ENCODE measurements around the gene BBS9. TPM values are rescaled to one million over a fixed set of nuclear protein-coding genes. Genes with fewer than 3 reads are reported as not detected.

BBS9 gene
- total and polyA plus RNA-seq, 2 donors (not counting 3 experiments of a cell fraction or from before 2014, with no cell fraction given), result 5.7 to 17.4 TPM

DNA sequence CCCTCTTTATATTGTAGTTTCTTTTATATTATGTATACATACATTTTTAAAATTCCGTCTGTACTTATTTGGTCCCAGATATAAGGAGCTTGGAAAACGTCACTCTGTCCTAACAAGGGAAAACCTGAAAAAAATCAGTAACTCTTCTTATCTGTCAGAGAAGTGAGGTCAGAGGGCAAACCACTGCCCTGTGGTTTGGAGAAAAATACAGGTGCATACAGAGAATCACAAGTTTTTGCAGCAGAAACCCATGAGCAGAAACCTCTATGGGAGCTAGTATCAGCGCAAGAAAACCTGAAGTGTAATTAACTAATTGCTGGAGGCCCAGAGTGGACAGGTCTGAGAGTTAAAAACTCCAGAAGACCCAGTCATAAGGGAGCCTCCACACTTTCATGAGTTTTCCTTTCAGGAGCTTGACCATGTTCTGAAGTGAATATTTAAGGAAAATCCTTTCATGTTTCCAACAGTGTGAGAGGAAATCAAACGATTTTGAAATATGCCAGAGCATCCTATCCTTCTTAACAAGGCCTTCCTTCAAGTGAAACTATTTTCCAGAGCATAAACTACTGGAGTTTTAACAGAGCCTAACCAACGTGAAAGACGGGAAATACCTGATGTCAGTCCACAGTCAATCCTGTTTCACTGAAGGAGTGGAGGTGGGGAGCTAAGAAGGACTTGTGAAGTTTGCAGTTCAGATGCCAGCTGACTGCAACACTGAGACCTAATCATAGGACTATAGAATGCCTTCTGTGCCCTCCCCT lies 485.2 kb downstream of the BBS9 start:
- intact Hi-C loops (cut with micrococcal nuclease), result no loop called here
- no peaks in the 10 kb centered on the region for H4K20me1 ChIP-seq (replicated peaks; ENCODE audit: control insufficient read depth, extremely low read depth, insufficient read depth, low read length)
- H2AFZ ChIP-seq (ENCODE audit: low read depth, low read length), result no peak overlapping the region
- CTCF ChIA-PET, result interaction anchor here (0.9 kb wide), 1 partner anchor 55 kb away, joined by 3 read pairs; no protein-coding TSS in a partner anchor
- DNase-seq (ENCODE audit: low read depth, low spot score), result no peak
- no peaks in the 10 kb centered on the region for H3K9me1 ChIP-seq (replicated peaks; ENCODE audit: control insufficient read depth, extremely low read depth, insufficient read depth, low read length)
- H3K9me3 ChIP-seq (replicated peaks; ENCODE audit: control insufficient read depth, insufficient read depth, low read length), result no peaks in the 10 kb centered on the region
- H3K27ac ChIP-seq (ENCODE audit: insufficient read depth, low read depth, low read length), result no peak overlapping the region
- H3K4me2 ChIP-seq (ENCODE audit: insufficient read depth, low read length), result no peak overlapping the region
- no peak overlapping the region for H3K4me3 ChIP-seq (replicated peaks in 1 of 3; ENCODE audit: insufficient read depth in 1 of 3, low read depth in 1 of 3, low read length in 3 of 3)
- H3K9ac ChIP-seq (replicated peaks; ENCODE audit: extremely low read depth, insufficient read depth, low read length), result no peak overlapping the region
- dilution Hi-C loops (cut with MboI; ENCODE audit: extremely low pct_ligation_motif_present, low sequenced_read_pairs), result no loop called here
- TF ChIP-seq, protein P1, sequence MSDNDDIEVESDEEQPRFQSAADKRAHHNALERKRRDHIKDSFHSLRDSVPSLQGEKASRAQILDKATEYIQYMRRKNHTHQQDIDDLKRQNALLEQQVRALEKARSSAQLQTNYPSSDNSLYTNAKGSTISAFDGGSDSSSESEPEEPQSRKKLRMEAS (IDR thresholded peaks at IDR 0.05; ENCODE audit: insufficient read depth, insufficient read length), result no peak
- TF ChIP-seq MYC (IDR thresholded peaks at IDR 0.05; ENCODE audit: low read depth, low read length) (no peak), POLR2A (IDR thresholded peaks at IDR 0.05; ENCODE audit: low read depth, low read length) (no peak), POLR2AphosphoS5 (IDR thresholded peaks at IDR 0.05; ENCODE audit: insufficient read depth, low read depth, low read length) (no peak), EZH2 (IDR thresholded peaks at IDR 0.05; ENCODE audit: borderline replicate concordance, low read depth, low read length, severe bottlenecking) (no peak), FOS (IDR thresholded peaks at IDR 0.05; ENCODE audit: borderline replicate concordance, insufficient read depth, low read length) (no peak), GATA2 (IDR thresholded peaks at IDR 0.05; ENCODE audit: insufficient read depth, insufficient read length, low read depth, low read length) (no peak), JUN (IDR thresholded peaks at IDR 0.05; ENCODE audit: borderline replicate concordance, insufficient read depth, insufficient read length, low read depth) (no peak)
- TF ChIP-seq, protein P2, sequence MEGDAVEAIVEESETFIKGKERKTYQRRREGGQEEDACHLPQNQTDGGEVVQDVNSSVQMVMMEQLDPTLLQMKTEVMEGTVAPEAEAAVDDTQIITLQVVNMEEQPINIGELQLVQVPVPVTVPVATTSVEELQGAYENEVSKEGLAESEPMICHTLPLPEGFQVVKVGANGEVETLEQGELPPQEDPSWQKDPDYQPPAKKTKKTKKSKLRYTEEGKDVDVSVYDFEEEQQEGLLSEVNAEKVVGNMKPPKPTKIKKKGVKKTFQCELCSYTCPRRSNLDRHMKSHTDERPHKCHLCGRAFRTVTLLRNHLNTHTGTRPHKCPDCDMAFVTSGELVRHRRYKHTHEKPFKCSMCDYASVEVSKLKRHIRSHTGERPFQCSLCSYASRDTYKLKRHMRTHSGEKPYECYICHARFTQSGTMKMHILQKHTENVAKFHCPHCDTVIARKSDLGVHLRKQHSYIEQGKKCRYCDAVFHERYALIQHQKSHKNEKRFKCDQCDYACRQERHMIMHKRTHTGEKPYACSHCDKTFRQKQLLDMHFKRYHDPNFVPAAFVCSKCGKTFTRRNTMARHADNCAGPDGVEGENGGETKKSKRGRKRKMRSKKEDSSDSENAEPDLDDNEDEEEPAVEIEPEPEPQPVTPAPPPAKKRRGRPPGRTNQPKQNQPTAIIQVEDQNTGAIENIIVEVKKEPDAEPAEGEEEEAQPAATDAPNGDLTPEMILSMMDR (IDR thresholded peaks at IDR 0.05; ENCODE audit: extremely low read depth in 1 of 2, insufficient read depth in 1 of 2, low read depth in 1 of 2, low read length in 2 of 2), result no peak
- no peaks in the 10 kb centered on the region for H3K4me1 ChIP-seq (ENCODE audit: control insufficient read depth, extremely low read depth, insufficient read depth, low read length)
- no peaks in the 10 kb centered on the region for H3K27me3 ChIP-seq (ENCODE audit: control insufficient read depth in 2 of 2, insufficient read depth in 2 of 2, low read length in 2 of 2)
- POLR2A ChIA-PET, result no interaction called here
- no peaks in the 10 kb centered on the region for H3K79me2 ChIP-seq (ENCODE audit: control insufficient read depth, insufficient read depth, low read length)
- no peak for FAIRE-seq
- BruUV-seq (replicated peaks), result no TSS peak
- no peaks in the 10 kb centered on the region for H3K36me3 ChIP-seq (ENCODE audit: control insufficient read depth in 2 of 2, extremely low read depth in 1 of 2, insufficient read depth in 2 of 2, low read length in 2 of 2)

All from endothelial cell of umbilical vein (primary cell).